Adrenal gland (tissue), 5 donors: Measurements from ENCODE around the gene SLC45A3.

Experiments
- POLR2A ChIP-seq, 2 donors: fragments of 450-650 bp; IDR thresholded peaks; one replicate each; pipeline ENCODE4 v1.6.1; 2017; ENCODE audit warnings: antibody characterized with exemption in 2 of 2, mild to moderate bottlenecking in 2 of 2, moderate library complexity in 1 of 2
- TF ChIP-seq, protein P1 (sequence below), 6 experiments: fragments of 450-650 bp in 4 of 6; fragments of 200-600 bp in 2 of 6; sonication (generic) in 1 of 6; IDR thresholded peaks; 1 replicate in 5 of 6; 2 replicates in 1 of 6; pipeline versions ENCODE4 v1.5.1 to v1.8.0; 2016 to 2021; ENCODE audit warnings: antibody characterized with exemption in 6 of 6, mild to moderate bottlenecking in 2 of 6, moderate library complexity in 1 of 6
- donor health status: DM: no; HTN: no; CAD: no.

DNA sequence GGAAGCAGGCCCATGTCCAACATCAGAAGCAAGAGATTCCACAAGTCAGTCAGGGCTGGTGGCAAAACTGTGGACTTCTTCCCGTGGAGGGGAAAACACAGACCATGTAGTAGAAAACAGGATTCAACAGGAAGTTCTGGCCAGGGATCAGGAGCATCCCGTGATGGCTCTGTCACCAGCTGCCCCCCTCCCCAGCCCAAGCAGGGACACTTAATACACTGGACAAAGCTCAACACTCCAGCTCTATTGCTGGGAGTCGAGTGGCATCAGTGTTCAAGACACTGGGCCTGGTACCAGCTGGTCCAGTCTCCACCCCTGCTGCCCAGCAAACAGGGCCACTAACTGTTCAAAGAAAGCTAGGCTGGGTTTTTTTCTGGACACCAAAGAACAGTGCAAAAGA lies 3.7 kb downstream of the SLC45A3 start:
- TF ChIP-seq, protein P1, sequence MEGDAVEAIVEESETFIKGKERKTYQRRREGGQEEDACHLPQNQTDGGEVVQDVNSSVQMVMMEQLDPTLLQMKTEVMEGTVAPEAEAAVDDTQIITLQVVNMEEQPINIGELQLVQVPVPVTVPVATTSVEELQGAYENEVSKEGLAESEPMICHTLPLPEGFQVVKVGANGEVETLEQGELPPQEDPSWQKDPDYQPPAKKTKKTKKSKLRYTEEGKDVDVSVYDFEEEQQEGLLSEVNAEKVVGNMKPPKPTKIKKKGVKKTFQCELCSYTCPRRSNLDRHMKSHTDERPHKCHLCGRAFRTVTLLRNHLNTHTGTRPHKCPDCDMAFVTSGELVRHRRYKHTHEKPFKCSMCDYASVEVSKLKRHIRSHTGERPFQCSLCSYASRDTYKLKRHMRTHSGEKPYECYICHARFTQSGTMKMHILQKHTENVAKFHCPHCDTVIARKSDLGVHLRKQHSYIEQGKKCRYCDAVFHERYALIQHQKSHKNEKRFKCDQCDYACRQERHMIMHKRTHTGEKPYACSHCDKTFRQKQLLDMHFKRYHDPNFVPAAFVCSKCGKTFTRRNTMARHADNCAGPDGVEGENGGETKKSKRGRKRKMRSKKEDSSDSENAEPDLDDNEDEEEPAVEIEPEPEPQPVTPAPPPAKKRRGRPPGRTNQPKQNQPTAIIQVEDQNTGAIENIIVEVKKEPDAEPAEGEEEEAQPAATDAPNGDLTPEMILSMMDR (IDR thresholded peaks at IDR 0.05) = no peak
- no peak for TF ChIP-seq POLR2A (IDR thresholded peaks at IDR 0.05)
